ENCODE results near the gene RFWD3. TPM values are rescaled to one million over a fixed set of nuclear protein-coding genes. Genes with fewer than 3 reads are reported as not detected.

Gene RFWD3
- total RNA-seq, 3 donors from 2014 or later (not counting 1 experiment from before 2014, with no cell fraction given): 41.1 to 53.4 (median 47.5) TPM

DNA sequence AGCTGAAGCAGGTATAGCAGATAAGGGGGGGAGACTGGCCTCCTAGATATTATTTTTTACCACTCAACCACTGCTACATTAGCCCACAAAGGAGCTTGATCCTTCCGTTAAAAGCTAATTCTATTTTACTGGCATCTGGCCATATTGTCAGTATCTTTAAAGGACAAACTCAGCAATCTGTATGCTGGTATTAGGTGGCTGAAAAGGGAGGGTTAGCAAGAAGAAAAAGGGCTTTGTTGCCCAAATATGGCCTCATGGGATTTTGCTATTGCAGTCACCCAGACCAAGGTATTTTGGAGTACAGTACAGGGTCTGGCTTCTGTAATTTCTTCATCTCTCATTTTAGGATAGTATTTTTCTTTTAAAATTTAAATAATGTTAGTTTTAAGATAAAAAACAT lies 14.4 kb downstream of the RFWD3 start:
- Mint-ChIP-seq H3K27ac (peak overlapping the region; percentile 36 to 65), H3K4me1 (peaks cover 29 to 39% of the 10 kb centered on the region in 2 donors)
- no peaks in the 10 kb centered on the region for H3K27me3 ChIP-seq (ENCODE audit: control insufficient read depth, insufficient read depth, low read length)

DNA sequence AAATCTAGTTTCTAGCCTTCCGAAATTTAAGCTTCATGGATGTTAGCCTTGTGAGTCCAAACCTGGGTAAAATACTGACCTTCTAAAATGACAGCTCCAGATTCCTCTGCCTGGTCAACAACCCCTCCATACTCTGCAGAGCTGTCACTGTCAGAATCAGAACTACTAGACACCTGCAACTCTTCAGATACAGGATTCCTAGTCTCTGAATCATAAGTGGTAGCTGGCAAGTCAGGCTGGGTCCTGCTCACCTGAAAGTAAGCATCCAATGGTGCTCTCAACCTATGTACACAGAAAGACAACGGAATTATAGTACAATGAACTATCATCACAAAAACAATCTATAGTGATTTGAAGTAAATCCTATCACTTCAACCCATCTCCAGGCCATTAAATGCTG lies 14.8 kb downstream of the RFWD3 start:
- TF ChIP-seq, protein P1, sequence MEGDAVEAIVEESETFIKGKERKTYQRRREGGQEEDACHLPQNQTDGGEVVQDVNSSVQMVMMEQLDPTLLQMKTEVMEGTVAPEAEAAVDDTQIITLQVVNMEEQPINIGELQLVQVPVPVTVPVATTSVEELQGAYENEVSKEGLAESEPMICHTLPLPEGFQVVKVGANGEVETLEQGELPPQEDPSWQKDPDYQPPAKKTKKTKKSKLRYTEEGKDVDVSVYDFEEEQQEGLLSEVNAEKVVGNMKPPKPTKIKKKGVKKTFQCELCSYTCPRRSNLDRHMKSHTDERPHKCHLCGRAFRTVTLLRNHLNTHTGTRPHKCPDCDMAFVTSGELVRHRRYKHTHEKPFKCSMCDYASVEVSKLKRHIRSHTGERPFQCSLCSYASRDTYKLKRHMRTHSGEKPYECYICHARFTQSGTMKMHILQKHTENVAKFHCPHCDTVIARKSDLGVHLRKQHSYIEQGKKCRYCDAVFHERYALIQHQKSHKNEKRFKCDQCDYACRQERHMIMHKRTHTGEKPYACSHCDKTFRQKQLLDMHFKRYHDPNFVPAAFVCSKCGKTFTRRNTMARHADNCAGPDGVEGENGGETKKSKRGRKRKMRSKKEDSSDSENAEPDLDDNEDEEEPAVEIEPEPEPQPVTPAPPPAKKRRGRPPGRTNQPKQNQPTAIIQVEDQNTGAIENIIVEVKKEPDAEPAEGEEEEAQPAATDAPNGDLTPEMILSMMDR (IDR thresholded peaks at IDR 0.05): no peak
- Histone ChIP-seq H3K4me1 (ENCODE audit: control insufficient read depth, insufficient read depth, low read length) (no peaks in the 10 kb centered on the region), H3K9me3 (ENCODE audit: control insufficient read depth, insufficient read depth, low read length) (no peaks in the 10 kb centered on the region), H3K4me3 (ENCODE audit: low read length) (no peak overlapping the region), H3K36me3 (ENCODE audit: control insufficient read depth, insufficient read depth, low read length) (peaks cover 48% of the 10 kb centered on the region), H3K27me3 (ENCODE audit: control insufficient read depth, insufficient read depth, low read length) (no peaks in the 10 kb centered on the region), H3K27ac (ENCODE audit: low read length) (no peak overlapping the region)
- H3K4me1 Mint-ChIP-seq: peaks cover 26 to 36% of the 10 kb centered on the region in 2 donors
- intact Hi-C loops (cut with micrococcal nuclease): no loop called here
- no peaks in the 10 kb centered on the region for H3K9me3 Mint-ChIP-seq
- H3K36me3 Mint-ChIP-seq: peaks cover 7% of the 10 kb centered on the region
- H3K27ac Mint-ChIP-seq: peak overlapping the region; percentile 36 to 65
- ATAC-seq (no peak), DNase-seq (no peak)
- no peaks in the 10 kb centered on the region for H3K27me3 Mint-ChIP-seq (ENCODE audit: low read depth in 2 of 2)
- WGBS (ENCODE audit: insufficient coverage): 95% methylated on average over 2 of the region's 2 CpGs
- H3K4me3 Mint-ChIP-seq: no peak overlapping the region

More for the DNA sequence above, 14.4 kb downstream of the RFWD3 start:
- no peaks in the 10 kb centered on the region for H3K27me3 Mint-ChIP-seq (ENCODE audit: low read depth in 2 of 2)
- Histone ChIP-seq H3K27ac (ENCODE audit: low read length) (no peak overlapping the region), H3K36me3 (ENCODE audit: control insufficient read depth, insufficient read depth, low read length) (peaks cover 48% of the 10 kb centered on the region), H3K4me1 (ENCODE audit: control insufficient read depth, insufficient read depth, low read length) (no peaks in the 10 kb centered on the region), H3K4me3 (ENCODE audit: low read length) (no peak overlapping the region), H3K9me3 (ENCODE audit: control insufficient read depth, insufficient read depth, low read length) (no peaks in the 10 kb centered on the region)
- H3K9me3 Mint-ChIP-seq: no peaks in the 10 kb centered on the region
- intact Hi-C loops (cut with micrococcal nuclease): no loop called here
- no peak for DNase-seq
- ATAC-seq: no peak
- WGBS (ENCODE audit: insufficient coverage): 100% methylated on average over 1 of the region's 1 CpG
- TF ChIP-seq, protein P1 (IDR thresholded peaks at IDR 0.05): no peak
- no peak overlapping the region for H3K4me3 Mint-ChIP-seq
- H3K36me3 Mint-ChIP-seq: peaks cover 7% of the 10 kb centered on the region

DNA sequence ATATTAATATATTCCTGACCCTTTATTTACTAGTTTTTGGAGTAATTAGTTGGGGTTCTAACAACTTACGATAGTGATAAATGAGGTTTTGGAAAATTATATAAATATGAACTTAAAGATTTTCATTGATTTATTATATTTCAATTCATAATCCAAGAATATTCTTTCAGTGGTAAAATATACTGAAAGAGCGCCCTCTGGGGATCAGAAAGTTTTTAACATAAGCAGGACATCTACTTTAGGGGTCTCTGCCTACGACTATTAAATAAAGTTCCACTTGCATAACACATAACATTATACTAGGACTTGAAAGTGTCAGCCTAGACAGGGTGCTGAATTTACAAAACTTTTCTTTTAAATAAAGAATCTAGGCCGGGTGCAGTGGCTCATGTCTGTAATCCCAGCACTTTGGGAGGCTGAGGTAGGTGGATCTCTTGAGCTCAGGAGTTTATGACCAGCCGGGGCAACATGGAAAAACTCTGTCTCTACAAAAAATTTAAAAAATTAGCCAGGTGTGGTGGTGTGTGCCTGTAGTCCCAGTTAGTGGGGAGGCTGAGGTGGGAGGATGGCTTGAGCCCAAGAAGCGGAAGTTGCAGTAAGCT lies 15.6 kb downstream of the RFWD3 start:
- no peaks in the 10 kb centered on the region for H3K4me1 ChIP-seq (ENCODE audit: control insufficient read depth, insufficient read depth, low read length)
- H3K9me3 Mint-ChIP-seq: no peaks in the 10 kb centered on the region
- peak overlapping the region in 1 of 2 donors; percentile 65 for H3K27ac Mint-ChIP-seq
- no peak overlapping the region for H3K4me3 ChIP-seq (ENCODE audit: low read length)
- no peak for ATAC-seq
- DNase-seq: peak in 1 of 2 donors; percentile 40
- H3K27me3 ChIP-seq (ENCODE audit: control insufficient read depth, insufficient read depth, low read length): no peaks in the 10 kb centered on the region
- intact Hi-C loops (cut with micrococcal nuclease): no loop called here
- H3K27ac ChIP-seq (ENCODE audit: low read length): no peak overlapping the region
- TF ChIP-seq, protein P1 (IDR thresholded peaks at IDR 0.05): peak; percentile 56
- no peaks in the 10 kb centered on the region for H3K9me3 ChIP-seq (ENCODE audit: control insufficient read depth, insufficient read depth, low read length)
- H3K27me3 Mint-ChIP-seq (ENCODE audit: low read depth in 2 of 2): no peaks in the 10 kb centered on the region
- peaks cover 49% of the 10 kb centered on the region for H3K36me3 ChIP-seq (ENCODE audit: control insufficient read depth, insufficient read depth, low read length)
- H3K36me3 Mint-ChIP-seq: peaks cover 7% of the 10 kb centered on the region
- peaks cover 23 to 34% of the 10 kb centered on the region in 2 donors for H3K4me1 Mint-ChIP-seq
- WGBS (ENCODE audit: insufficient coverage): 83% methylated on average over 5 of the region's 6 CpGs
- H3K4me3 Mint-ChIP-seq: no peak overlapping the region
